GM21529 (cell line): Measurements from ENCODE around the gene ARX.

ENCODE experiments used
- ATAC-seq: cut with Tn5 transposase; IDR thresholded peaks from one replicate; pipeline ENCODE4 v1.9.1; 2021; ENCODE audit not compliant: unreplicated experiment

Gene ARX

DNA sequence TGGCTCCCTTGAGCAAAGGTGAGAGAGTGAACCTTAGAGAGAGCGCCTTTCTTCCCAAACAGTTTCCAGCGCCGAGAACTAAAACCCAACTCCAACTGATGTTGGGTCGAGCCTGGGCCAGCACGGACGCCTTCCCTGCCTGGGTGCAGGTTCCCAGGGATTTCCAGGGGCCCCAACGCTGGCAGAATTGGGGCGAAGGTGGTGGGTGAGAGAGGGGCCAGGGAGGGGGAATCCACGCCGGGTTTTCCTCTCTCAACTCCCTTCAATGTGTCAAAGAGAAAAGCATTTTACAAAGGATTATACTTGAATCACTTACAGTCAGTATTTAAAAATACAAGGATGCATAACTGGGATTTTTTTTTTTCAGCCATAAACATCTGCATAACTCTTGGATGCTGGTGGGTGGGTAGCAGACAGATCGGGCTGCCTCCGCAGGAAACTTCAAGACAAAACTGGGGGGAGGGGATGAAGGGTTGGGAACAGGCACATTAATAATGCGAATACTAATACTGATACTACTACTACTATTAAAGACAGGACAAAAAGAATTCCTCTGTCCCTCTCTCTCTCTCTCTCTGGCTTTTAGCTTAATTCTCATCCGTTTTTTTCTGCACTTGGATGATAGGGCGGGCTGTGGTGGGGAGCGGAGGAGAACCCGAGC lies 1.3 kb upstream of the ARX start:
- ATAC-seq = no peak

DNA sequence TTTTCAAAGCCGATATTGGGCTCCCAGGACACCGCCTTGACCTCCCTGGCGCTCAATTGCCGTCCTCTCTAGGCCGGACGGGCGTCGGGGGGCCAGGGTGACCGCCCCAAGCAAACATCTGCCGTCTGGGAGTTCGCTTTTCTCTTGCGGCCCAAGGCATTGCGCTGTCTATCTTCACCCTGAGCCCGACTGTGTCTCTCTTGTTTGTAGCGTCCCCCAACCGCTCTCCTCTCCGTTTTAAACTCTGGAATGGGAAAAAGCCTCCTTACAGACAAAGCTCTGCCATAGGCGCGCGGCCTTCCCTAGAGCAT lies 551 bp upstream of the ARX start:
- ATAC-seq = no peak

DNA sequence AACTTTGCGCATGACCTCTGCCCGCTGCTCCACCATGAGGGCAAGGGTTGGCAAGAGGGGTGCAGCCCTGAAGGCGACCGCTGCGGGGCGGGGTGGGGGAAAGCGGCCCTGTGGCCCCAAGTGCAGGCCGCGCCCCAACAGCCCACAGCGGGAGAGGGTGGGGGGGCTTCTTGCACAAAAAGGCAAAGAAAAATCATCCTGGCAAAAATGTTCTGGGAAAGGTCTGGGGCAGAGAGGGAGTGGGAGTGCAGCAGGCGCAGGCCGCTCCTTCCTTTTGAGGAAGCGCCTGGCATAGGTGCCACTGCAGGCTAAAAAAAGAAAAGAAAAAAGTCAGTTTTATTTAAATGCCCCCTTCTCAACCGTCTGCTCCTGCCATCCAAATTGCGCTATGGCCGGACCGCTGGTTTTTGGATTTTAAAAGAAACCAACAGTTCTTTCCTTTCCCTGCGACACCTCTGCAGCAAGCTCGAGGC lies 1.4 kb downstream of the ARX start:
- no peak for ATAC-seq

DNA sequence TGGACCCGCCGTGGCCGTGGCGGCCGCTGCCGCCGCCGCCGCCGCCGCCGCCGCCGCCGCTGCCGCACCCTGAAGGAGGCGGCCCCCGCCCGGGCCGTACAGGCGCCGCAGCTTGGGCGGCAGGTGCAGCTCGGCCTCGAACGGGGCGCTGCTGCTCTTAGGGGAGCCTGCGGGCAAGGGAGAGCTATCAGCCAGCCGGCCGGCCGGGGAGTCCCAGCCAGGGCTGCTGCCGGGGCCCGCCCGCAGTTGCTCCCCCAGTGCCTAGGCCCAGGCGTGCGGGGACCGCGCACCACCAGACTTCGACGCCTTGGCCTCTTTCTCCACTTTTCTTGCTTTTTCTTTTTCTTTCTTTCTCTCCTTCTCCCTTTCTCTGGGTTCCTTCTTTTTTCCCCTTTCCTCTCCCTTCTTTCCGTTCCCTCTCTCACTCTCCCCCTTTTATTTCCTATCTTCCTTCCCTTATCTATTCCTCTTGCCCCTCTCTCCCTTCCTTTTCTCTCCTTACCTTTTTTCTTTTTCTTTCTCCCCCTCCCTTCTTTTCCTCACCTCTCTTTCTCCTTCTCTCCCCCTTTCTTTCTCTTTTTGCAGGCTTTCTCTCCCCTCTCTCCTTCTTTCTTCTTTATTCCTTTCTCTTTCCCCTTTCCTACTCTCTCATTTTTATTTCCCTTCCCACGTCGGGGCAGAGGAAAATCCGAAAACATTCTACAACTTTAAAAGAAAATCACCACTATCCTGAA lies 2.0 kb downstream of the ARX start:
- peak; percentile 44 for ATAC-seq

DNA sequence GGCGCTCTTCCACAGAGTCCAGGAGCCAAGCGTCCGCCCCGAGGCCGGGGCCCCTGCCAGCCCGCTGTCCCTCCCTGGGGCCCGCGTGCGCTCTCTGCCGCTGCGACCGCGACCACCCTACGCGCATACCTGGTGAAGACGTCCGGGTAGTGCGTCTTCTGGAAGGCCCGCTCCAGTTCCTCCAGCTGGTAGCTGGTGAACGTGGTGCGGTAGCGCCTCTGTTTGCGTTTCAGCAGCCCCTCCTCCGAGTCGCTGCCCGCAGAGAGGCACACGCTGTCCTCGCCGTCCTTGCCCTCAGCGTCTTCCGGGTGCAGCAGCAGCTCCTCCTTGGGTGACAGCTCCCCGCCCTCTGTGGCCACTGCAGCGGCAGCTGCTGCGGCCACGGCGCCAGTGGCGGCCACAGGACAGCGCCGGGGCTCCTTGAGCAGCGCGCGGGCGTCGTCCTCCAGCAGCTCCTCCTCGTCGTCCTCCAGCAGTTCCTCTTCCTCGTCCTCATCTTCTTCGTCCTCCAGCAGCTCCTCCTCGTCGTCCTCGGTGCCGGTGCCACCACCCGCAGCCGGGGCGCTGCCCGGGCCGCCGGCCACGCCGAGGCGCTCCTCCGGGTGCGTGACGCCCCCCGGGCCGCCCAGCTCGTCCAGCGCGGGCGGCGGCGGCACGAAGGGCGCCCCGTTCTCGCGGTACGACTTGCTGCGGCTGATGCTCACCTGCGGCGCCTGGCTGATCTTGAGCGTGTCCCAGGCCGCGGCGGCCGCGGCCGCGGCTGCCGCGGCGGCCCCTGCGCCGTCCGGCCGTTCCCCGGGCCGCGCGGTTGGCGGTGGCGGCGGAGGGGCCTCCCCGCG lies 2.8 kb downstream of the ARX start:
- peak; percentile 30 for ATAC-seq

DNA sequence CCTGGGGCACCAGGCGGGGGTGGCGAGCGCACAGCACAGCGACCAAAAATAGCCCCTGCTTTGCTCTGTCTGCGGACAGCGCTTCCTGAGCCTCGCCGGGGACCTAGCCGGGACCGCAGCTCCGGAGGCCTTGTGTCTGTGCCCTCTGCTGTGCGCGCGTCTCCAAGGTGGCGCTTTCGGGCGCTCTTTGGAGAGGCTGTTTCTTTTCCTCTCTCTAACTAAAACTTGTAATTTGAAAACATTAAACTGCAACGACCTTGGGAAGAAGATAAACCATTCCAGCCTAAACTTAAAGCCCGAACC lies 3.4 kb downstream of the ARX start:
- no peak for ATAC-seq

DNA sequence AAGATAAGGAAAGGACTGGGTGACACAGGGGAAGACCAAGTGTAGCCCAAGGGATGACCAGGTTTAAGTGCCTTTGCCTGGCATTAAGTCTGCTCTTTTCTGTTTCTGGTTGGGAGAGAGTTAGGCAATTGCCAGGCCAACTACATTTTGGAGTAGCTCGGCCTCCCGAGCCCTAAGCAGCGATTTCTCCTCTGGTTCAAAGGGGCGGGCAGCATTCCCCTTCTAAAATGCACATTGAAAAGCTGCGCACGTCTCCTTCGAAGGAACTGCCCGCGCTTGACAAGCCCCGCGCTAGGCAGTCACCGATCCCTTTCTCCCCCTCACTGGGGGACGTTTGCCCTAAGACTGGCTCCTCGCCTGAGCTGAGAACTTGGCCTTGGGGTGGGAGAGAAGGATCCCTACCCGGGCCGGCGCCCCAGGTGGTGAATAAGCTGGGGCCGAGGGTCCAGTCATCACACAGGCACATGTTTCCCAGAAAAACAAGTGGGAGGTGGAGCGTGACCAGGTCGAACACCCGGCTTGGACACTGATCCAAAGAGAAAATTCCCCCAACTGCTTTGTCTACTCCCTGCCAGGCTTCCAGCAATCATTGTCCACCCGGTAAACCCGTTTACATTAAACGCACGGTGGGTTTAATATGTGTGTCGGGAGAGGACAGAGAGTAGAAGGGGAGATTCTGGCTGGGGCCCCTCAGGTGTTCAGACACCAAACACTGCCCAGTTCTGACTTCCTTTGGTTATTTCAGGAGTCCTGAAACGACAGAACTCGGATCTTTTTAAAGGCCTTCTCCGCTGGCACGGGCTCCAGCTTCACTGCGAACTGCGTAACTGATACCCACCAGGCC lies 4.0 kb downstream of the ARX start:
- no peak for ATAC-seq

DNA sequence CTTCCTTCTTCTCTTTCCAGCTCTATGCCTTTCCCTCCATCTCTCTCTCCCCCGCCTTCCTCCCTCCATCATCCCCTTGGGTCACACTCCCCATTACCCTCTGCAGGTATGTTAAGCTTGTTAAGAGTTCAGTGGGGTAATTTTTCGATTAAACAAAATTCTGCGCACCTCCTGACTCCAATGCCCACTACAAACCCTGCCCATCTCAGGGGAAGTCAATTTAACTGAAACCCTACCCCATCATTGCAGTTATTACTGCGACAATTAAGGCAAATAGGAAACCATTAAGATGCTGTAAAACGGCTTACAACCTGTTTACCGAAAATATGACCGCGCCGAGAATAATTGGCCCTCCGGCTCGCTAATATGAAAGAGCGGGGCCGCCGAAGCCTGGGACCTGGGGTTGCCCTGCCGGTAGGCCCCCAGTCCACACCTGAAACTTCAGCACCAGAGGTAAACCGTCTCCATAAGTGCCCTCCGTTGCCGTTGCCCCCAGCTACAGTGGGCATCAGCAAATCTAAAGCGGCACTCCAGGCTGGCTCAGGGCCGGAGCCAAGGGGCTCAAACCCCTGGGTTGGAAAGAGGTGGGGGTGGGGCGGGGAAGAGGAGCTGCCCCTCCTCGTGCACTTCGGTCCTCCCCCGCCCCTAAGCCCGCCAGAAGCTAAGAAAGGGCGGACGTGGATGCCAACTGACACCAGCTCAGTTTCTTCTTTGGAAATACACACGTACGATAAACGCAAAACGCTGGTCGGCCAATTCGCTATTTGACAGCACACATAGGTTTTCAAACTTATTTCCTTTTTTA lies 4.8 kb downstream of the ARX start:
- no peak for ATAC-seq

DNA sequence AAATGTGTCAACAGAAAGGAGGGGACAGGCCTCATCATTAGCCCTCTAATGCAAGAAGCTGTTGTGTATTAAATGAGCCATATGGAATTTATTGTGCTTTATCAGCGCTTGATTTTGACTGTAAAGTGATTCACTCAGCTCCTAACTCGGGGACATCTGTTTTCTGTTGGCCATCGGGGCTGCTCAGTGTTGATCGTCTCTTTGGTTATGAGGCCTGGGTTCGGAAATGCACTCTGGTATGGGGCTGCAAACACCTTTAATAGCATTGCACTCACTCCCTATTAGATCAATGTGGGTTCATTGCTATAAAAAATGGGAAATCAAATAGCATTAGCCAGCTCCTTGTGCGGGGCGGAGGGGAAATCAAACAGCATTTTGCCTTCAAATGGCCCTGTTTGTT lies 6.4 kb downstream of the ARX start:
- no peak for ATAC-seq

DNA sequence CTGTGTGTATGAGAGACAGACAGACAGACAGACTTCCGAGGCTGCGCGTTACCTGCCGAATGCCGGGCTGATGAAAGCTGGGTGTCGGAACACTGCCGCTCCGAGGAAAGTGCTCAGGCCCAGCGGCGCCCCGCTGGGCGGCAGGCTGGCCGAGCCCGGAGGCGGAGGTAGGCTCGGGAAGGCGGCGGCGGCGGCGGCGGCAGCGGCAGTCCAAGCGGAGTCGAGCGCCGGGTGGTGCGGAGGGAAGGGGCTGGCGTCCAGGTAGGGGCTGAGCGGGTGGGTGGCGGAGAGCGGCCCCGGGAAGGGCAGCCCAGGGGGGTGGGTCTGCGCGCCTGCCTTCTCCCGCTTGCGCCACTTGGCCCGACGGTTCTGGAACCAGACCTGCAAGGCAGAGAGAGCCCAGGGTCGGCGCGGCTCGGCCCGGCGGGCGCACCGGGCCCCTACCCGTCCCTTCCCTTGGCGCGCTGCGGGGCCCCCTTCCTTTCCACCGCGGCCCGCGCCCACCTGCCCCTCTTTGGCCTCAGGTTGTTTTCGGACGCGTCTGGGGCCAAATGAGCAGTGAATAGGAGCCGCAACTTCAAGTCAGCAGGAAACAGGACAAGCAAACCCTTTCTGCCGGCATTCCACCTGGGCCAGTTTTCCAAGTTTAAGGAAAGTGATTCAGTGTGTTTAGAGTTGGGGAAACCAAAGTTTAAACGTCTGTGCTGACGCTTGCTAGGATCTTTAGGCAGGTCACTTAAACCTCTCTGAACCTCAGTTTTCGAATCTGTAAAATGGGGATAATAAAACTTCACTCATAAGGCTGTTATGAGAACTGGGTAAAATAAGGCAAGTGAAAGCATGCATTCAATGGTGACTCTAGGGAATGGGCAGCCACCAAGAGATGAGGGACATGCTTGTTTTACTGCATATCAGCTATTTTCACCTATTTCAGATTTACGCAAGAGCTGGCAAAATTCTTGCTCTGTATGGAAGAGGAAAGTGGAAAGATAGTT lies 8.4 kb downstream of the ARX start:
- ATAC-seq = no peak

DNA sequence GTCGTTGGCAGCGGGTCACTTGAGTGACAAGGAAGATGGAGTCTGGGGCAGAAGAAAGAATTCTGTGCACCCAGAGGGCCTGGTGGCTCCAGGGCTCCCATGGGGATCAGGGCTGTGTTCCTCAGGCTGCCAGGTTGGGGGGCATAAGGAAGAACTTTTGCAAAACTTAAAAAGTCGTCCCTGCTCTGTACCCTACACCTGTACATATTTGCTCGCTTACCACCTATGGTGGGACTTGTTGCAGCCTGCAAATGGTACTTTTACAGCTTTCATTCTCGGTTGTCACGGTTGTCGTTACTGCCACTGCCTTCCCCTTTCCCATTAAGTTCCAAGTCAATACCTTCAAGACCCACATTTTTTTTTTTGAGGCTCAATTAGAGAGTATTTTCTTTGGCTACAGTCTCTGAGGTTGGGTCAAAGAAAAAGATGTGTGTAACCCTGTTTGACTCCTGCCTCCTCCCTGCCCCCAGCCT lies 9.1 kb downstream of the ARX start:
- no peak for ATAC-seq

DNA sequence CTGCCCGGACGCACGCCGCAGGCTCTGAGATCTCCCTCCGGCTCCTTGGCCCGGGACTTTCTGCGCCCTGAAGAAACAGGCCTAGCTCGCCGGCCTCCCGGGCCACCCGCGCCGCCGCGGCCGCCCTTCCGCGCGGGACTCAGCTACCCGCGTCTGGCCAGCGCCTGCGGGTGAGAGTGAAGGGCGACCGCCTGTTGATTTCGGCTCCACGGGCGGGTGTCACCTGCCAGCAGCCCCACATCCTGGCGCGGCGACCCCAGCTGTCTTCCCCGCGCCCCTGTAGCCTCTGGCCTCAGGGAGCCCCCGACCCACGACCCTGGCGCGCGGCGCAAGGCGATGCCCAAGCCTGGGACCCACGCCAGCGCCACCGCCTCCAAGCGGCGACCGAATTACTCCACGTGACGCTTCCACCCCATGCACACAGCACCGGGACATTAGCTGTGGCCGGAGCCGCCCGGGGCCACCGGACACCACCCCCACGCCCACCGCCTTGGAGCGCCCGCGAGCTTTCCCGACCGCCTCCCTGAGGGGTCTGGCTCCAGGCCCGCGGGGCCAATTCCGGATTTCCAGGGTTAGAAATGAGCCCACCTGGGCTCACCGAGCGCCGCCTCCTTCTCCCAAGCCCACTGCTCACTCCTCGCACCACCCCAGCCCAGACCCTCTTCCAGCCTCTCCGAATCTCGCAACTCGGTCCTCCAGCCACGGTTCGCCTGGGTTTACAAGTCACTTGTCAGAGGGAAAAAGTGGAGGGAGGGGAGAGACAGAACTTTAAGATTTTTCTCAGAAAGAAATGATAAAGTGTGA lies 10.2 kb downstream of the ARX start:
- ATAC-seq = no peak

DNA sequence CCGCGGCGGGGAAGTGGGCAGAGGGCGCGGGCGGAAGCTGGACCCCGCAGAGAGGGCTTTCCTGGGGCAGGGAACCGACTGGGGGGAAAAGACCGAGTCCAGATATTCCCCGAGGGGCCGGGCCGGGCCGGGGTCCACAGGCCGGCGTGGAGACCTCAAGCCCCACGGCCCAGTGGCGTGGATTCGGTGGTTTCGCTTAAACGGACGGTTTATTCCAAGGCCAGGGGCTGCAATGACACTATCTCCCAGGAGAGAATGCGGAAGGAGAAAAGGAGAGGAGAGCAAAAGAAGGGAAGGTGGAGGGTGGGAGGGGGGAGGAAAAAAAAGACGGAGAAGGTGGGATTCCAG lies 10.8 kb downstream of the ARX start:
- ATAC-seq = no peak

DNA sequence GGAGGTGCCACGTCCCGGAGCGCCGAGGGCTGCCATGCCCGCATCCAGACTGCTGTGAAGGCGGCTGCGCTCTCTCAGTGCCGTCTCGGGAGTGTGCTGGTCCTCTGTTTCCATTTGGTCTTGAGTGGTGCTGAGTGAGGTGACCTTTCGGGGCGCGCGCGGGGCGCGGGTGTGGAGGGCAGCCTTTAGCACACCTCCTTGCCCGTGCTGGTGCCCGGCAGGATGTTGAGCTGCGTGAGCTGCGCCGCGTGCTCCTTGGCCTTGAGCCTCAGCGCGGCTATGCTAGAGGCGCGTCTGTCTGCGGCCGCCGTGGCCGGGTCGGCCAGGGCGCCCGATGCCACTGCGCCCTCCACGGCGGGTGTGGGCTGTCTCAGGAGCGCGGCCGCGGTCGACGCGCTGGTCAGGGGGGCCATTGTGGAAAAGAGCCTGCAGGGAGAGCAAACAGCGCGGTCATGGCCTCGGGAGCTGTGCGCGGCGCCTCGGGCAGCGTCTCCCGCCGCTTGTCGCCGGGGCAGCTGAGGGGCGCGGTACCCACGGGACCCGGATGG lies 11.2 kb downstream of the ARX start:
- ATAC-seq = no peak

DNA sequence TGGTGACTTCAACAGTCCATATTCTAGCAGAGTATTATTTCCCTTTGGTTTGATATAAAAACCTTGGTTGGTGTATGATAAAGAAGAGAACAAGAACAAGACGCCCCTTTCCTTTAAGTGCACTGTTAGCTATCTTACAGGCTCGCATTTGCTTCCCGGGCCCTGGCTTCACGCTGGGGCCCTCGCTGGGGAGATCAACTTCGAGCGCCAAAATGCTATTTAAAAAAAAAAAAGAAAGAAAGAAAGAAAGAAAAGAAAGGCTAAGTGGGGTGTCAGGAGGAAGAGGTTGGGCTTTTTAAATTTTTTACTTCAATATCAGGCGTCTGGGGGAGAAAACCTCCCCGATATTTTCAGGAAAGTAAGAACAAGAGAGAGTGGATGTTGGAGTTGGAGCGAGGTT lies 11.7 kb downstream of the ARX start:
- no peak for ATAC-seq

DNA sequence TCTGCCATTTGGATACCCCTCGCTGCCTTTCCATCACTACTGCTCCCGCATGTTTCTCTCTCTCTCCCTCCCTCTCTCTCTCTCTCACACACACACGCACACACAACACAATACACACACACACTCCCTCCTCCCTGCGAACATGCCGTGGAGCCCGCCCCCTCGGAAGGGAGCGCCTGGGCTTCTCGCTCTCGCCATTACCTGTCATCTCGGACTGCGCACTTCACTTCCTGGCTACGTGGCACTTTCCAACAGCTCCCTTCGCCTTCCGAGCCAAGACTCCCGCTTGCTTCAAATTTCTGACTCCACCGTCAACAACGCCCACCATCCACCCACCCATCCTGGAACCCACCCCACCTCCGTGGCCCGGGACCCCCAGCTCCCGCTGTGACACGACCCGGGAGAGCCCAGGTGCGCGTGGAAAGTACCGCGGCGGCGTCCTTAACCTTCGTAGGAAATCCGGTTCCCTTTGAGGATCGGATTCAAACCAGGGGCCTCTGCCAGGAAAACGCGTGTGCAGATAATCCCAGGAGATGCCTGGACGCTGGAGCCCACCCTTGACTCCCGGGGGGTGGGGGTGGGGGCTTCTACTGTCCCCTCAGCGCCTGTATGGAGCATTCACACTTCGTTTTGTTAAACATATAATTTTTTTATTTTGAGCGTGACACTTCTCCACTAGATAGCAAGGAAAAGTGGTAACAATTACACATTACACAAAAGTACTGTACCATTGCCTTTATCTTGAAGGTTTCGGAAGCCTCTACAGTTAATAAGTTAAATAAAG lies 12.5 kb downstream of the ARX start:
- ATAC-seq = no peak

DNA sequence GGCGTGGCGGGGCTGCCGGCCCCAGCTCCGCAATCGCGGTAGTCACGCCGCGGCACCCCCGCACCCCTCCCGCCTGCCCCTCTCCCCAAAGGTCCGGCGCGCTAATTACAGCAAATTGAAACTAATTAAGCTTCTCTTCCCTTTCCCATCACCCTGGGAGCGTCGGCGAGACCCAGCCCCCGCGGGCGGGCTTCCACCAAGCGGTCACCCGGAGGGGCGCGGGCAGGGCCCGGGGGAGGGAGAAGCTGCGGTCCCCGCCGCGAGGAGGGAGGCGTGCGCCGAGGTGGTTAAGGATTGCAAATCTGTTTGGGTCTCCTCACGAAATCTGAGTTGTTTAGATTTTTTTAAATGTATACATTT lies 13.1 kb downstream of the ARX start:
- no peak for ATAC-seq
